IPS DF 19.7 (cell line): ENCODE data around the gene SMARCD3.

Experiments
- DNase-seq: peaks from one replicate; pipeline ENCODE4 v3.0.0-alpha.2; 2013; ENCODE audit warnings: low read depth, low spot score

Gene SMARCD3

GRCh38 chr7:151249034-151249731 lies 689 bp upstream of the SMARCD3 start:
- DNase-seq: no peak

GRCh38 chr7:151247611-151248345 lies 716 bp downstream of the SMARCD3 start:
- no peak for DNase-seq

GRCh38 chr7:151246851-151247580 lies 1.5 kb downstream of the SMARCD3 start:
- no peak for DNase-seq

GRCh38 chr7:151246102-151246850 lies 2.2 kb downstream of the SMARCD3 start:
- no peak for DNase-seq

GRCh38 chr7:151245360-151246101 lies 3.0 kb downstream of the SMARCD3 start:
- DNase-seq: no peak

GRCh38 chr7:151244841-151245346 lies 3.6 kb downstream of the SMARCD3 start:
- no peak for DNase-seq

GRCh38 chr7:151244196-151244840 lies 4.2 kb downstream of the SMARCD3 start:
- no peak for DNase-seq

- DNase-seq: no peak
These were observed 4.9 kb downstream of the SMARCD3 start for GRCh38 chr7:151243408-151244195.

GRCh38 chr7:151243045-151243349 lies 5.5 kb downstream of the SMARCD3 start:
- no peak for DNase-seq

- no peak for DNase-seq
These were observed 6.1 kb downstream of the SMARCD3 start for GRCh38 chr7:151242159-151243044.

GRCh38 chr7:151241755-151242096 lies 6.8 kb downstream of the SMARCD3 start:
- DNase-seq: no peak

GRCh38 chr7:151240942-151241754 lies 7.3 kb downstream of the SMARCD3 start:
- DNase-seq: no peak

- DNase-seq: no peak
These were observed 8.0 kb downstream of the SMARCD3 start for GRCh38 chr7:151240536-151240935.

- no peak for DNase-seq
These were observed 8.5 kb downstream of the SMARCD3 start for GRCh38 chr7:151239837-151240459.

- DNase-seq: no peak
These were observed 9.3 kb downstream of the SMARCD3 start for GRCh38 chr7:151238924-151239836.

GRCh38 chr7:151238190-151238810 lies 10.2 kb downstream of the SMARCD3 start:
- DNase-seq: no peak
